Heart left ventricle (tissue), 13 donors: ENCODE measurements around the gene CTU2.

ENCODE experiments used
- CTCF ChIP-seq, 12 donors: fragments of 200-600 bp; sonication (generic) in 4 of 12; IDR thresholded peaks; one replicate each; pipeline versions ENCODE4 v1.5.0 to v1.8.0; 2018 to 2022; ENCODE audit warnings: antibody characterized with exemption in 12 of 12, mild to moderate bottlenecking in 5 of 12
- POLR2A ChIP-seq, 2 donors: fragments of 450-650 bp; IDR thresholded peaks; one replicate each; pipeline ENCODE4 v1.6.1; 2017; ENCODE audit warnings: antibody characterized with exemption in 2 of 2, mild to moderate bottlenecking in 2 of 2, moderate library complexity in 2 of 2
- donor health status: ischemic (EF 13 %, LVEDD 7.1; RV severe dilation, severe dysfunction).
- donor health status: DM: no; HTN: yes; CAD: no.
- donor health status: DM: no; HTN: no; CAD: no.
- donor health status: ischemic (EF 25% LVEDD 6.9; RV normal size, moderate dysfunction).
- donor health status: ischemic (EF 25% LVEDD 5.7; RV mildly dilated, moderate dysfunction).
- donor health status: ischemic (EF 35%, LVEDD 5.7; RV mildly dilated, moderate dysfunction).
- donor health status: nonischemic (EF 11% LVEDD 7.7; RV severe dilation, severe dysfunction).
- donor health status: DM: yes; HTN: yes; CAD: no.
- donor health status: PGD.
- donor health status: ischemic (EF 29% LVEDD 5.4; RV normal size, mild dysfunction).
- donor health status: nonischemic (EF 23%, LVEDD 6.1; RV moderate dilation, normal function).

- no peak for TF ChIP-seq CTCF (IDR thresholded peaks at IDR 0.05)
- TF ChIP-seq POLR2A (IDR thresholded peaks at IDR 0.05): no peak
These were observed 20.3 kb upstream of the CTU2 start for GRCh38 chr16:88686062-88686438.
